B cell (primary cell): ENCODE results near the gene CPD. TPM values are rescaled to one million over a fixed set of nuclear protein-coding genes. Genes with fewer than 3 reads are reported as not detected.

ENCODE experiments used
- ATAC-seq: fragments of 200-7000 bp; cut with Tn5 transposase; one replicate; pipeline ENCODE4 v1.10.0; 2021; ENCODE audit warnings: low read depth, mild to moderate bottlenecking, moderate number of reproducible peaks, moderate library complexity
- CTCF ChIA-PET: fragments of 350-600 bp; sonication (Branson Sonifier 250); formaldehyde crosslinking; loops from one replicate; lab custom pipeline; 2021; ENCODE audit warnings: antibody characterized with exemption, inconsistent platforms; lab: Charles Lee
- POLR2A ChIA-PET: fragments of 350-600 bp; sonication (Branson Sonifier 250); formaldehyde crosslinking; loops from one replicate; lab custom pipeline; 2021; ENCODE audit warnings: antibody characterized with exemption; lab: Charles Lee
- DNase-seq: peaks from one replicate; pipeline ENCODE4 v3.0.0; 2013
- H2AFZ ChIP-seq: 2 replicates; pipeline ENCODE4 v1.6.1; 2012; ENCODE audit warnings: mild to moderate bottlenecking, low read depth, low read length; ENCODE audit not compliant: insufficient read depth, poor library complexity, severe bottlenecking
- H3K27ac ChIP-seq, 2 donors: 1 replicate in 1 of 2; 2 replicates in 1 of 2; pipeline ENCODE4 v1.5.1; 2012 to 2013; ENCODE audit warnings: low read length in 2 of 2, mild to moderate bottlenecking in 2 of 2, moderate library complexity in 1 of 2
- H3K27me3 ChIP-seq, 4 experiments: fragments of 200-600 bp in 1 of 4; sonication (generic) in 1 of 4; replicated peaks in 1 of 4; 1 replicate in 2 of 4; 2 replicates in 2 of 4; pipeline versions ENCODE4 v1.6.1 to v1.7.0; 2013 to 2016; ENCODE audit warnings: low read length in 3 of 4, mild to moderate bottlenecking in 2 of 4, mixed read lengths in 1 of 4, moderate library complexity in 1 of 4; ENCODE audit not compliant: insufficient read depth in 4 of 4, control insufficient read depth in 3 of 4; ENCODE audit errors: control extremely low read depth in 1 of 4
- H3K36me3 ChIP-seq, 2 experiments: replicated peaks in 1 of 2; 1 replicate in 1 of 2; 2 replicates in 1 of 2; pipeline versions ENCODE4 v1.6.1 to v1.7.1; 2013; ENCODE audit warnings: low read length in 1 of 2; ENCODE audit not compliant: insufficient read depth in 2 of 2, control insufficient read depth in 1 of 2; ENCODE audit errors: control extremely low read depth in 1 of 2, extremely low read depth in 1 of 2
- H3K4me1 ChIP-seq, 2 donors: fragments of 200-600 bp in 1 of 2; sonication (generic) in 1 of 2; 1 replicate in 1 of 2; 2 replicates in 1 of 2; pipeline versions ENCODE4 v1.5.1 to v1.6.1; 2013 to 2017; ENCODE audit warnings: low read length in 2 of 2; ENCODE audit not compliant: control insufficient read depth in 2 of 2, insufficient read depth in 2 of 2
- H3K4me2 ChIP-seq: replicated peaks from 2 replicates; pipeline ENCODE3; 2012; ENCODE audit warnings: mild to moderate bottlenecking, low read depth, low read length; ENCODE audit not compliant: poor library complexity, severe bottlenecking
- H3K4me3 ChIP-seq, 5 experiments: fragments of 200-600 bp in 1 of 5; sonication (generic) in 1 of 5; 1 replicate in 3 of 5; 2 replicates in 2 of 5; pipeline versions ENCODE4 v1.5.1 to v1.7.0; 2011 to 2016; ENCODE audit warnings: low read length in 4 of 5, mild to moderate bottlenecking in 4 of 5, low read depth in 2 of 5, control low read depth in 1 of 5, moderate library complexity in 1 of 5; ENCODE audit not compliant: insufficient read depth in 1 of 5; ENCODE audit errors: control extremely low read depth in 1 of 5, extremely low read depth in 1 of 5
- H3K79me2 ChIP-seq: fragments of 200-600 bp; sonication (generic); one replicate; pipeline ENCODE4 v1.6.0; 2016; ENCODE audit warnings: low read length; ENCODE audit not compliant: control insufficient read depth, insufficient read depth
- H3K9ac ChIP-seq: fragments of 200-600 bp; sonication (generic); 2 replicates; pipeline ENCODE4 v1.6.1; 2017; ENCODE audit warnings: mild to moderate bottlenecking, low read length, moderate library complexity
- H3K9me3 ChIP-seq, 3 donors: one replicate each; pipeline versions ENCODE4 v1.6.1 to v1.7.1; 2013; ENCODE audit warnings: low read length in 2 of 3; ENCODE audit not compliant: control insufficient read depth in 2 of 3, insufficient read depth in 1 of 3; ENCODE audit errors: control extremely low read depth in 1 of 3
- H4K20me1 ChIP-seq: 2 replicates; pipeline ENCODE4 v1.6.0; 2012; ENCODE audit warnings: mild to moderate bottlenecking, low read length; ENCODE audit not compliant: insufficient read depth, control insufficient read depth, poor library complexity, severe bottlenecking
- H3K27ac Mint-ChIP-seq: one replicate; pipeline ENCODE4 v1.8.0; 2021; ENCODE audit warnings: mixed read lengths
- H3K27me3 Mint-ChIP-seq: one replicate; pipeline ENCODE4 v1.8.0; 2021; ENCODE audit warnings: mixed read lengths
- H3K4me1 Mint-ChIP-seq: one replicate; pipeline ENCODE4 v1.8.0; 2021; ENCODE audit warnings: mixed read lengths
- H3K4me3 Mint-ChIP-seq: one replicate; pipeline ENCODE4 v1.8.0; 2021; ENCODE audit warnings: mixed read lengths
- H3K9me3 Mint-ChIP-seq: one replicate; pipeline ENCODE4 v1.8.0; 2022; ENCODE audit warnings: mixed read lengths; ENCODE audit not compliant: insufficient read depth
- EZH2 ChIP-seq: IDR thresholded peaks from 2 replicates; pipeline ENCODE4 v1.6.1; 2012; ENCODE audit warnings: borderline replicate concordance, low read depth, mild to moderate bottlenecking, moderate library complexity, low read length; ENCODE audit not compliant: insufficient read depth, poor library complexity, severe bottlenecking
- WGBS: methylation state at CpG from one replicate; pipeline ENCODE4 v1.1.5; 2013; ENCODE audit warnings: missing lambda C conversion rate; ENCODE audit not compliant: insufficient coverage; 5-methylcytosine and 5-hydroxymethylcytosine counted together
- intact Hi-C: fragments of 100-400 bp; cut with micrococcal nuclease; formaldehyde crosslinking; loops from one replicate; pipeline ENCODE4 v1.10.0; 2022
- polyA plus RNA-seq: library from polyadenylated mRNA; depleted of rRNA; stranded (reverse); fragments of >200 nt; gene quantifications from 2 replicates; pipeline ENCODE4 v1.2.3, GENCODE V29; 2012
- total RNA-seq, 2 donors: library from RNA; stranded (reverse); fragments of 120-200 nt in 1 of 2; gene quantifications; 1 replicate in 1 of 2; 2 replicates in 1 of 2; pipeline versions ENCODE4 v1.2.3 to v1.2.4, GENCODE V29; 2013 to 2022
- TF ChIP-seq, protein P1 (sequence below): fragments of 200-600 bp; IDR thresholded peaks from one replicate; pipeline ENCODE4 v1.8.0; 2022; ENCODE audit warnings: antibody characterized with exemption, mild to moderate bottlenecking

Gene CPD
- total and polyA plus RNA-seq, 2 donors (not counting 1 experiment from before 2014, with no cell fraction given), result 1.5 to 15.6 TPM

DNA sequence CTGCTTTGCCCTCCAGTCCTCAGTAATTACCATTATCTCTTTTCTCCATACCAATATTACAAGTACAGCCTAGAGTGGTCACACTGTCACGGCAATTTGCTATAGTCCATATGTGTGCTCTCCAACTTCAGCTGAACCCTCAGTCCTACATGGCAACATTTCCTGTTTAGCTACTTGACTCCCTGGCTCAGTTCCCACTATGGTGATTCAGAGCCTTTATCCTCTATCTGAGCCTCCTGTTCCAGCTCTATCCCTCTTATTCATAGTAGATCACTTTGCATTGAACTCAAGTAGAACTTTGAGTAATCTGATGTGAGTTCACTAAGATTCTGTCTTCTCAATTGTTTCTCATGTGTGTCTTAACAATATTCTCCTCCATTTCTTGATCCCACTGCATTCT is 54.8 kb downstream of the CPD start:
- WGBS, result 100% methylated on average over 1 of the region's 1 CpG
- CTCF ChIA-PET, result interaction anchor here (0.6 kb wide), 1 partner anchor 336 kb away, joined by 3 read pairs; no protein-coding TSS in a partner anchor
- POLR2A ChIA-PET, result no interaction called here

DNA sequence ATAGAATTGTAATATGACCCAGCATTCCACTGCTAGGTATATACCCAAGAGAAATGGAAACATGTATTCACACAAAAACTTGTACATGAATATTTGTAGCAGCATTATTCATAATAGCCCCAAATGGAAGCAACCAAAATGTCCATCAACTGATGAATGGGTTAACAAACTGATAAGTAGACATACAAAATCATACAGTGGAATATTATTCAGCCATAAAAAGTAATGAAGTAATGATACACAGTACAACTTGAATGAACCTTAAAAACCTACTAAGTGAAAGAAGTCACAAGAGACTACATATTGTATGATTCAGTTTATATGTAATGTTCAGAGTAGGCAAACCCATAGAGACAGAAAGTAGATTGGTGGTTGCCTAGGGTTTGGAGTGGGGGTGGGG is 58.0 kb downstream of the CPD start:
- Histone ChIP-seq H3K4me1 (no peaks in the 10 kb centered on the region), H4K20me1 (no peaks in the 10 kb centered on the region), H3K36me3 (peaks cover 0 to 8% of the 10 kb centered on the region in 2 experiments), H3K27ac (no peak overlapping the region), H3K9ac (no peak overlapping the region), H3K27me3 (no peaks in the 10 kb centered on the region), H3K79me2 (no peaks in the 10 kb centered on the region), H3K9me3 (no peaks in the 10 kb centered on the region), H3K4me2 (no peak overlapping the region), H2AFZ (no peak overlapping the region), H3K4me3 (no peak overlapping the region)
- H3K4me3 Mint-ChIP-seq, result no peak overlapping the region
- no peak for DNase-seq
- ATAC-seq, result no peak
- no peaks in the 10 kb centered on the region for H3K27me3 Mint-ChIP-seq
- CTCF ChIA-PET, result no interaction called here
- intact Hi-C loops, result no loop called here
- TF ChIP-seq, protein P1, sequence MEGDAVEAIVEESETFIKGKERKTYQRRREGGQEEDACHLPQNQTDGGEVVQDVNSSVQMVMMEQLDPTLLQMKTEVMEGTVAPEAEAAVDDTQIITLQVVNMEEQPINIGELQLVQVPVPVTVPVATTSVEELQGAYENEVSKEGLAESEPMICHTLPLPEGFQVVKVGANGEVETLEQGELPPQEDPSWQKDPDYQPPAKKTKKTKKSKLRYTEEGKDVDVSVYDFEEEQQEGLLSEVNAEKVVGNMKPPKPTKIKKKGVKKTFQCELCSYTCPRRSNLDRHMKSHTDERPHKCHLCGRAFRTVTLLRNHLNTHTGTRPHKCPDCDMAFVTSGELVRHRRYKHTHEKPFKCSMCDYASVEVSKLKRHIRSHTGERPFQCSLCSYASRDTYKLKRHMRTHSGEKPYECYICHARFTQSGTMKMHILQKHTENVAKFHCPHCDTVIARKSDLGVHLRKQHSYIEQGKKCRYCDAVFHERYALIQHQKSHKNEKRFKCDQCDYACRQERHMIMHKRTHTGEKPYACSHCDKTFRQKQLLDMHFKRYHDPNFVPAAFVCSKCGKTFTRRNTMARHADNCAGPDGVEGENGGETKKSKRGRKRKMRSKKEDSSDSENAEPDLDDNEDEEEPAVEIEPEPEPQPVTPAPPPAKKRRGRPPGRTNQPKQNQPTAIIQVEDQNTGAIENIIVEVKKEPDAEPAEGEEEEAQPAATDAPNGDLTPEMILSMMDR, result no peak
- no peak for TF ChIP-seq EZH2
- H3K27ac Mint-ChIP-seq, result no peak overlapping the region
- no peaks in the 10 kb centered on the region for H3K9me3 Mint-ChIP-seq
- POLR2A ChIA-PET, result no interaction called here
- no peaks in the 10 kb centered on the region for H3K4me1 Mint-ChIP-seq

More for the DNA sequence above, 54.8 kb downstream of the CPD start:
- Histone ChIP-seq H3K27me3 (no peaks in the 10 kb centered on the region), H3K9ac (no peak overlapping the region), H3K4me2 (no peak overlapping the region), H4K20me1 (no peaks in the 10 kb centered on the region), H3K27ac (no peak overlapping the region), H2AFZ (no peak overlapping the region), H3K4me3 (no peak overlapping the region), H3K36me3 (peaks cover 0 to 9% of the 10 kb centered on the region in 2 experiments), H3K79me2 (no peaks in the 10 kb centered on the region), H3K4me1 (no peaks in the 10 kb centered on the region), H3K9me3 (no peaks in the 10 kb centered on the region)
- Mint-ChIP-seq H3K4me3 (no peak overlapping the region), H3K27ac (no peak overlapping the region), H3K27me3 (no peaks in the 10 kb centered on the region), H3K4me1 (no peaks in the 10 kb centered on the region), H3K9me3 (no peaks in the 10 kb centered on the region)
- intact Hi-C loops, result no loop called here
- ATAC-seq (no peak), DNase-seq (no peak)
- TF ChIP-seq, protein P1, result no peak
- no peak for TF ChIP-seq EZH2
